Ovary (tissue), 3 donors: ENCODE data around the gene OSBPL5.

Experiments used
- POLR2A ChIP-seq: fragments of 450-650 bp; IDR thresholded peaks from one replicate; pipeline ENCODE4 v1.6.1; 2017; ENCODE audit warnings: antibody characterized with exemption, mild to moderate bottlenecking, moderate library complexity
- TF ChIP-seq, protein P1 (sequence below), 3 donors: fragments of 450-650 bp in 2 of 3; fragments of 200-600 bp in 1 of 3; IDR thresholded peaks; one replicate each; pipeline versions ENCODE4 v1.5.1 to v1.8.0; 2016 to 2022; ENCODE audit warnings: antibody characterized with exemption in 3 of 3, mild to moderate bottlenecking in 1 of 3
- donor health status: DM: no; HTN: no; CAD: no.

DNA sequence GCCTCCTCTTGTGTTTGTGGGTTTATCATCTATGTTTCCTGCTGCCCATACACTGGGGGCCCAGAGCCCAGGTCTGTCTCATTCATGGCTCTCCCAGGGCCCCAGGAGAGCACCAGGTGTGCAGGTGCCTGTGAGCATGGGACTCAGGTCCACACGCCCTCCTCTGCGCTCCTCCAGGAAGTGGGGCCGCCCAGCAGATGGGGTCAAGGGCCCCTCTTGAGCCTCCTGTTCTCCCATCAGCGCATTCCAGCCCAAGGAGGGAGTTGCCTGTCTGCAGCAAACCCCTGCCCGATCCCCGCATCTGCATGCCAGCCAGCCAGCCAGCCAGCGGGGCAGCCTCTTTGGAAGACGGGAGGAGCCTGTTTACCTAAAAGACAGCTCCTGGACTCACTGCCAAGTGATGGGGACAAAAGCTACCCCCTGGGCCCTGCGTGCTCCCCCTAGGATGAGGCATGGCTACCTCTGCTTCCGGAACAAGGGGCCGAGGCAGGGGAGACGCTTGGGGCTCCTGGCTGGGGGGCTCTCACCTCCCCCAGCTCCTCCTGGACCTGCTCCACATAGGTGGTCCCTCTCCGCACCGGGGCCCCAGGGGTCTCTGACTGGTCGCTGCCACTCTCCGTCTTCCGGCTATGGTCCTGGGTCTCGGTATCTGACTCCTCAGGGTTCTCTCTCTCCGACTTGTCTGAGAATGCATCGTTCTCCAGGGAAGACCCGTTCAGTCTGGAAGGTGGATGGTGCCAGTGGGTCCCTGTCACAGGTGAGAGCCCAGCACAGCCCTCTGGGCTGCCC lies 58.2 kb downstream of the OSBPL5 start:
- TF ChIP-seq, protein P1, sequence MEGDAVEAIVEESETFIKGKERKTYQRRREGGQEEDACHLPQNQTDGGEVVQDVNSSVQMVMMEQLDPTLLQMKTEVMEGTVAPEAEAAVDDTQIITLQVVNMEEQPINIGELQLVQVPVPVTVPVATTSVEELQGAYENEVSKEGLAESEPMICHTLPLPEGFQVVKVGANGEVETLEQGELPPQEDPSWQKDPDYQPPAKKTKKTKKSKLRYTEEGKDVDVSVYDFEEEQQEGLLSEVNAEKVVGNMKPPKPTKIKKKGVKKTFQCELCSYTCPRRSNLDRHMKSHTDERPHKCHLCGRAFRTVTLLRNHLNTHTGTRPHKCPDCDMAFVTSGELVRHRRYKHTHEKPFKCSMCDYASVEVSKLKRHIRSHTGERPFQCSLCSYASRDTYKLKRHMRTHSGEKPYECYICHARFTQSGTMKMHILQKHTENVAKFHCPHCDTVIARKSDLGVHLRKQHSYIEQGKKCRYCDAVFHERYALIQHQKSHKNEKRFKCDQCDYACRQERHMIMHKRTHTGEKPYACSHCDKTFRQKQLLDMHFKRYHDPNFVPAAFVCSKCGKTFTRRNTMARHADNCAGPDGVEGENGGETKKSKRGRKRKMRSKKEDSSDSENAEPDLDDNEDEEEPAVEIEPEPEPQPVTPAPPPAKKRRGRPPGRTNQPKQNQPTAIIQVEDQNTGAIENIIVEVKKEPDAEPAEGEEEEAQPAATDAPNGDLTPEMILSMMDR (IDR thresholded peaks at IDR 0.05): no peak
- TF ChIP-seq POLR2A: no peak
